ENCODE measurements around the gene GID4. TPM values are rescaled to one million over a fixed set of nuclear protein-coding genes. Genes with fewer than 3 reads are reported as not detected.

Gene GID4
- total and polyA plus RNA-seq, 2 of the 13 experiments (the other 11 are each of a cell fraction or from before 2014, with no cell fraction given), result 4.3 to 6.1 TPM

DNA sequence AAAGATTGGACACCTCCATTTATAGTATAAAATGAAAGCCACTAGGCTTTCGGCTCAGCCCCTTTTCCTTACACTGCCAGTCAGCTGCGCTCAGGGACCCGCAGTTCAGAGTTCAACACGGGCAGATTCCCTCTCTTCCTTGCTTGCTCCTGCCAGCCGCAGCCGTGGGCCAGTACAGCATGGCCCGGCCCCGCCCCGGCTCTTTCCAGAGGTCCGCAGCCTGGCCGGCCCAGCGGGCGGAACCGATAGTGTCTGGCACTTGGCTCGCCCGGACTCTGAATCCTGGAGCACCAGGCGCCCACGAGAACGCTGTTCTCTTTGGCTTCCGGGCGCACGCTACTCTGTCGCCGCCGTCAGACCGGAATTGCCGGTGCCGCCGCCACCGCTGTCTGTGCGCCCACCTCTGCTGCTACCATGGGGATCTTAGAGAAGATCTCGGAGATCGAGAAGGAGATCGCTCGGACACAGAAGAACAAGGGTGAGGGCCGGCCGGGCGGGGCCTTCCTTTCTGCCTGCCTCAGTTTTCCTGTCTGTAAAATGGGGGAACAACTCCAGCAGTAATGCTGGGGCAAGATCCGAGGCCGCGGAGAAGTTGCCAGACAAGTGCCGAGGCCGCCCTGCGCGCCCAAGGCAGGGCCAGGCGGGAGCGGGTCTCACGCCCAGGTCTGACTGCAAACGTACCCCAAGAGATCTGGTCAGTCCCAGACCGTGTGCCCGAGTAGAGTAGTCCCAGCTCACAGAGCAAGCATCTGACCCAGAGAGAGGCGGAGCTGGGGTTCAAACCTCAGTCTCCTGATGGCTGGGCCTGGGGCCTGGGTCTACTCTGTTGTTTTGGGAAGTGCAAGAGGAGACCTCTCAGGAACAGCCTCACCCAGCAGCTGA, 48.6 kb downstream of the GID4 start, which contains the start of gene DRG2 (continued):
- TF ChIP-seq, protein P1, sequence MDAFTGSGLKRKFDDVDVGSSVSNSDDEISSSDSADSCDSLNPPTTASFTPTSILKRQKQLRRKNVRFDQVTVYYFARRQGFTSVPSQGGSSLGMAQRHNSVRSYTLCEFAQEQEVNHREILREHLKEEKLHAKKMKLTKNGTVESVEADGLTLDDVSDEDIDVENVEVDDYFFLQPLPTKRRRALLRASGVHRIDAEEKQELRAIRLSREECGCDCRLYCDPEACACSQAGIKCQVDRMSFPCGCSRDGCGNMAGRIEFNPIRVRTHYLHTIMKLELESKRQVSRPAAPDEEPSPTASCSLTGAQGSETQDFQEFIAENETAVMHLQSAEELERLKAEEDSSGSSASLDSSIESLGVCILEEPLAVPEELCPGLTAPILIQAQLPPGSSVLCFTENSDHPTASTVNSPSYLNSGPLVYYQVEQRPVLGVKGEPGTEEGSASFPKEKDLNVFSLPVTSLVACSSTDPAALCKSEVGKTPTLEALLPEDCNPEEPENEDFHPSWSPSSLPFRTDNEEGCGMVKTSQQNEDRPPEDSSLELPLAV (CRISPR knock-in tag; conservative IDR thresholded peaks at IDR 0.05; ENCODE audit: low read depth), result no peak
- TF ChIP-seq ZNF143 (CRISPR knock-in tag; IDR thresholded peaks at IDR 0.05), result peak; percentile 75
- TF ChIP-seq ZNF724P (CRISPR knock-in tag; IDR thresholded peaks at IDR 0.05; ENCODE audit: borderline replicate concordance), result 0 out of 2 replicates have a peak, but pooled peaks have one; percentile 20
- TF ChIP-seq ZNF558 (CRISPR knock-in tag; IDR thresholded peaks at IDR 0.05; ENCODE audit: borderline replicate concordance), result 0 out of 2 replicates have a peak, but pooled peaks have one; percentile 91
- no peak for TF ChIP-seq SCMH1 (CRISPR knock-in tag; IDR thresholded peaks at IDR 0.05; ENCODE audit: borderline replicate concordance)
- TF ChIP-seq MIER3 (CRISPR knock-in tag; IDR thresholded peaks at IDR 0.05; ENCODE audit: borderline replicate concordance), result peak; percentile 98
- no peak for TF ChIP-seq SP1 (IDR thresholded peaks at IDR 0.05)
- peak; percentile 89 for TF ChIP-seq SP1 (CRISPR knock-in tag; IDR thresholded peaks at IDR 0.05)
- no peak for TF ChIP-seq ZNF33A (CRISPR knock-in tag; IDR thresholded peaks at IDR 0.05; ENCODE audit: borderline replicate concordance)
- TF ChIP-seq GLI4 (CRISPR knock-in tag; IDR thresholded peaks at IDR 0.05; ENCODE audit: borderline replicate concordance), result peak; percentile 64; the same call in 1 of the 2 replicates
- no peak for TF ChIP-seq ZNF251 (CRISPR knock-in tag; IDR thresholded peaks at IDR 0.05)
- TF ChIP-seq NAIF1 (CRISPR knock-in tag; IDR thresholded peaks at IDR 0.05; ENCODE audit: borderline replicate concordance), result peak; percentile 87; the same call in 1 of the 2 replicates
- peak; percentile 94 for TF ChIP-seq TARDBP (CRISPR knock-in tag; IDR thresholded peaks at IDR 0.05)
- TF ChIP-seq FOXM1 (CRISPR knock-in tag; IDR thresholded peaks at IDR 0.05), result no peak
- TF ChIP-seq FOXJ3 (CRISPR knock-in tag; IDR thresholded peaks at IDR 0.05; ENCODE audit: borderline replicate concordance), result peak; percentile 88
- TF ChIP-seq ZNF619 (CRISPR knock-in tag; IDR thresholded peaks at IDR 0.05), result peak; percentile 94; the same call in 1 of the 2 replicates
- TF ChIP-seq, protein P2, sequence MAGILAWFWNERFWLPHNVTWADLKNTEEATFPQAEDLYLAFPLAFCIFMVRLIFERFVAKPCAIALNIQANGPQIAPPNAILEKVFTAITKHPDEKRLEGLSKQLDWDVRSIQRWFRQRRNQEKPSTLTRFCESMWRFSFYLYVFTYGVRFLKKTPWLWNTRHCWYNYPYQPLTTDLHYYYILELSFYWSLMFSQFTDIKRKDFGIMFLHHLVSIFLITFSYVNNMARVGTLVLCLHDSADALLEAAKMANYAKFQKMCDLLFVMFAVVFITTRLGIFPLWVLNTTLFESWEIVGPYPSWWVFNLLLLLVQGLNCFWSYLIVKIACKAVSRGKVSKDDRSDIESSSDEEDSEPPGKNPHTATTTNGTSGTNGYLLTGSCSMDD (CRISPR knock-in tag; IDR thresholded peaks at IDR 0.05), result no peak
- TF ChIP-seq GABPA (IDR thresholded peaks at IDR 0.05; ENCODE audit: low read depth, low read length), result peak; percentile 91
- peak; percentile 98 for TF ChIP-seq GABPA (CRISPR knock-in tag; IDR thresholded peaks at IDR 0.05; ENCODE audit: low read depth)
- TF ChIP-seq RFX3 (CRISPR knock-in tag; IDR thresholded peaks at IDR 0.05), result no peak
- peak; percentile 99 for TF ChIP-seq ZMYM3 (CRISPR knock-in tag; IDR thresholded peaks at IDR 0.05)
- TF ChIP-seq ZNF224 (CRISPR knock-in tag; IDR thresholded peaks at IDR 0.05), result 0 out of 2 replicates have a peak, but pooled peaks have one; percentile 60
- TF ChIP-seq, protein P3, sequence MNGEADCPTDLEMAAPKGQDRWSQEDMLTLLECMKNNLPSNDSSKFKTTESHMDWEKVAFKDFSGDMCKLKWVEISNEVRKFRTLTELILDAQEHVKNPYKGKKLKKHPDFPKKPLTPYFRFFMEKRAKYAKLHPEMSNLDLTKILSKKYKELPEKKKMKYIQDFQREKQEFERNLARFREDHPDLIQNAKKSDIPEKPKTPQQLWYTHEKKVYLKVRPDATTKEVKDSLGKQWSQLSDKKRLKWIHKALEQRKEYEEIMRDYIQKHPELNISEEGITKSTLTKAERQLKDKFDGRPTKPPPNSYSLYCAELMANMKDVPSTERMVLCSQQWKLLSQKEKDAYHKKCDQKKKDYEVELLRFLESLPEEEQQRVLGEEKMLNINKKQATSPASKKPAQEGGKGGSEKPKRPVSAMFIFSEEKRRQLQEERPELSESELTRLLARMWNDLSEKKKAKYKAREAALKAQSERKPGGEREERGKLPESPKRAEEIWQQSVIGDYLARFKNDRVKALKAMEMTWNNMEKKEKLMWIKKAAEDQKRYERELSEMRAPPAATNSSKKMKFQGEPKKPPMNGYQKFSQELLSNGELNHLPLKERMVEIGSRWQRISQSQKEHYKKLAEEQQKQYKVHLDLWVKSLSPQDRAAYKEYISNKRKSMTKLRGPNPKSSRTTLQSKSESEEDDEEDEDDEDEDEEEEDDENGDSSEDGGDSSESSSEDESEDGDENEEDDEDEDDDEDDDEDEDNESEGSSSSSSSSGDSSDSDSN (CRISPR knock-in tag; IDR thresholded peaks at IDR 0.05), result peak; percentile 99
- peak; percentile 100 for TF ChIP-seq ZSCAN22 (CRISPR knock-in tag; IDR thresholded peaks at IDR 0.05)
- peak; percentile 96 for TF ChIP-seq HDAC1 (CRISPR knock-in tag; IDR thresholded peaks at IDR 0.05)
- no peak for TF ChIP-seq ZIK1 (CRISPR knock-in tag; IDR thresholded peaks at IDR 0.05; ENCODE audit: borderline replicate concordance, low read depth)
- no peak for TF ChIP-seq PCBP2 (optimal IDR thresholded peaks at IDR 0.05; ENCODE audit: low read depth, low read length, poor library complexity, severe bottlenecking)

All from HepG2 (cell line).